HG03354 (cell line): Measurements from ENCODE around the gene SOX10.

ENCODE experiments used
- ATAC-seq: cut with Tn5 transposase; IDR thresholded peaks from one replicate; pipeline ENCODE4 v1.9.1; 2021; ENCODE audit warnings: mild to moderate bottlenecking; ENCODE audit not compliant: unreplicated experiment, poor library complexity, severe bottlenecking

The SOX10 gene

DNA sequence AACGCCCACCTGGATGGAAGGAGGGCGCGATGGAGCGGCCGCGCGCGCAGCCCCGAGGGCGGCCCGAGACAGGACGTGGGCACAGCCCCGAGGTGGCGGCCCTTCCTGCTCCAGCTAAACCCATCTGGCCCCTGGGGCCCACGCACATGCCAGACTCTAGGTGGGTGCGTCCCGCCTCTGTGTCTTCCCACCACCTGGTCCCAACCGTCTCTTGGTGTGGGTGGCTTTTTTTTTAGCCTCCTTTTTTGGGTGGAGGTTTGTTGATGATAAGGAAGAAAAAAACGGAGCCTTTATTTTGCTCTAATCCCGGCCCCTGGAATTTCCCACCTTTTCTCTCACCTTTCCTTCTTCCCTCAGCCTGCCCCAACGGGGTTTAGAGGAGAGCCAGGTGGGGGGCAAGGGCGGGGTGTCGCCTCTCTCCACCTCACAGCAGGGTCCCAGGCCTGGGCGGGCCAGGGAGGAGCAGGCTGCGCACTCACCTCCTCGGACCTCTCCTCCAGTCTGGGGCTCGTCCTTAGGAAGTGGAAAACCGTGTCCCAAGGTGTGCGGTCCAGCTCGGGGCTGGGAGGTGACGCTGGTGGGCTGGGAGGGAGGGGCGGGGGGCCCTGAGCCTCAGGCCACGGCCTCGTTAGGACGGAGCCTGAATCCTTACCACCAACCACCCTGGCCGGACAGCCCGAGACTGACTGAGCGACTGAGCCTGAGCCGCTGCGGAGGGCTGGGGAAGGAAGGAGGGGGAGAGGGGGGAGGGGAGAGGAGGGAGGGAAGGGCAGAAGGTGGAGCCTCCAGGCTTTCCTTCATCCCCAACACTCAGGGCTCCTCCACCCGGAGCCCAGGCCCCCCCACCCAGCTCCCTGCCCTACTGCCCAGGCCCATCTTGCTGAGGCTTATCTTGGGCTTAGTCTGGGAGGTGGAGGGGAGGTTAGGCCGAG lies at the start of gene SOX10:
Gene SOX10 (minus strand): TSS at position 696 of the 932 bp plus-strand sequence. CDS start 771 bp downstream, outside the sequence.
- no peak for ATAC-seq

DNA sequence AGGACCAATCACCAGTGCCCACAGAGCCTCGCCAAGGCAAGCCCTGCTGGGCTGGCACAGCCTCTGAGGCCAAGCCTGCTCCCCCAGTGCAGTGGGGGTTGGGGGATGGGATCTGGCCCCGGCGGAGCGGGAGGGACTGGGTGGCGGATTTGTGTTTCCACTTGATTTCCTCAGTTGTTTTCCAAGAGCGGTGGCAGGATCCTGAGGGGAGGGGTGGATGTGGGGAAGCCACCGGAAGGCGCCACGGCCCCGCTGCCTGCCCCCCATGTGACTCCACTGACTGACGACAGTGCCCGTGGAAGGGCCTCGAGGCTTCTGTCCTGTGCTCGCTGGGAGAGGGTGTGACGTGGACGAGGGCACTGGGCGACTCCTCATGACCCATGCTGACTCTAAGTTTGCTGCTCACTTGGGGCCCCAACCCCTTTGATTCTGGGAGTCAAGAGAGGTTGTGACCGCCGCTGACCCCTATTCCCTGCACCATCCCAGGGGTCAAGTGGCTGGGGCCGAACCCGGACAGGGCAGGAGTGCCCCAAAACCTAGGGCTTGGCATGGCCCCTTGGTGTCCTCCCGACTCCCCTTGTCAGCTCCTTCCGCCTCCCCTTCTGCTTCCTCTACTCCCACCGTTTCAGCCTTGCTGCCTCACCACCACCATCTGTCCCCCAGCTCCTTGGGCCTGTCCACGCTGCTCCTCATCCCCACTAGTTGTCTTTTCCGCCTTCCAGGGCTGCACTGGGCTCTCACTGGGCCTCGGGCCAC lies 49.3 kb upstream of the SOX10 start:
- ATAC-seq = no peak

DNA sequence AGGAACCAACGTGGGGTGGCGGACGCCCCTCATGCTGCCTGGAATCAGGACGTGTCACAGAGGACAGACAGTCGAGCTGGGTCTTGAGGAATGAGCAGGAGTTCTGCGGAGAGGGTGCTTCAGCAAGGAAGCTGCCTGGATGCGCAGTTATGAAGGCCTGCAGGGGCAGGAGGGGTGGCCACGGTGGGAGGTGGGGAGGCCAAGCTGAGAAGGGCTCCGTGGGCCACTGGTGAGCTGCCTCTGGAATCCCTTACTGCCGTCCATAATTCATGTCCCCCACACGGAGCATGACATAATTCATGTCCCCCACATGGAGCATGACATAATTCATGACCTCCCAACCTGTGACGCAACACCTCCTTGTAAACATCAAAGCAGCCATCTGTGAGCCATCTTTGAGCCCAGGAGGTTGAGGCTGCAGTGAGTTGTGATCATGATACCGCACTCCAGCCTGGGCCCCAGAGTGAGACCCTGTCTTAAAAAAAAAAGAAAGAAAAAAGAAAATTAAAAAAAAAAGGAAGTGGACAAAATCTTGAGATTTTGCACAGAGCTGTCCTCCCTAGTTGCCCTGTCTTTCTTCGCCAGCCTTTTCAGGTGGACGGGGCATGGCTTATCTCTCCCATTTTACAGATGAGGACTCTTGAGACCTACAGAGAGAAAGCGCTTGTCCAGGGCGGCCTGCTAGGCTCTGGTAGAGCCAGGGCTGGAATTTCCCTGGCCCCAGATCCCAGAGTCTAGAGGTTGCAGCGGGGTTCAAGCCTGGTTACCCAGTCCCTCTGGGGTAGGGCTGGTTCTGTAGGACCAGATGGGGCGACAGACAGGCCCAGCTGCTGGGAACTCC lies 48.5 kb upstream of the SOX10 start:
- no peak for ATAC-seq

DNA sequence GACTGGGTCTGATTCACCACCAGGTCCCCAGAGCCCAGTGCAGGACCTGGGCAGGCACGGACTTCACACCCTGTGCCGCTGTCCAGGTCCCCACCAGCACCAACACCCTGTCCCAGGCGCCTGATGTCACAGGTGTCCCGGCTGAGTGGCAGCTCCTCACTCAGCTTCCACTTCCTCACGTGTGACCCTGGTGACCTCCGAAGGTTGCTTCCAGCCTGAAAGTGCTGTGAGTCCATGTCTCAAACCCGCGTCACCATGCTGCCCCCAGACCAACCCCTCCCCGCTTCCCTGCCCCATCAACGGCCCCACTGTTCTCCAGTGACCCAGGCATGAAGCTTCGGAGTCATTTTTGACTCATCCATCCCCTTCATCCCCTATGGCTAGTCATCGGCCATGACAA lies 47.1 kb upstream of the SOX10 start:
- no peak for ATAC-seq

DNA sequence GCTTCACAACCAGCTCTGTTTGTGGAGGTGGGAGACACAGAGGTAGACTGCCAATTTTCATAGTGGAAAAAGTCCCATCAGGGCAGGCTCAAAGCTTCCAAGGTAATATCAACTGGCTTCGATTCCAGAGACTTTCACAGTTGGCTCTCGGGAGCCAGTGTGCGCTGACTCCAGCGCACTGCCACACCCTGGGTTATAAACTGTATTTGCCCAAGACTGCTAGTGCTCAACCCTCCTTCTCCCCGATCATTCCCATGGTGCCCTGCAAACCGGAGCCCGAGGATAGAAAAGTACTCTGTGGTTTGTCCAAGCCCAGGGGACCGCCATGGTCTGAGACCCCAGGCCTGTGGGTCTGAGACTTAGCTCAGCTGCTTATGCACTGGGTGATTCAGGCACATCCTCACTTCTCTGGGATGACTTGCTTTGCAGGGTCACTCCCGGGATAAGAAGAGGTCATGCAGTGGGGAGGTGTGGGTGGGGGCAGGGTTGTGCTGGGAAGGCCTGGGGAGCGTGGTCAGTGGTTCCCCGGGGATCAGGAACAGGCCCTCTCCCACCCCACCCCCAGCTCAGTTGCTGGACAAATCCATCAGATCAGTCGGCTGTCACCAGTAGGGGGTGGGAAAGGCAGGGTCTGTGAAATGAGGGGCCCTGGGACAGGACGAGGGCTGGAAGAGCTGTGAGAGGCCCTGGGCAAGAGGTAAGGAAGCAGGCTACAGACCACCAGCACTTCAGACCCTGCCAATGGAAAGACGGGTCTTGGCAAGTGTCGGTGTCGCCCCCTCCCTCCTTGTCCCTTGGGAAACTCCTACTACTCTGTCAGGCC lies 46.2 kb upstream of the SOX10 start:
- no peak for ATAC-seq

DNA sequence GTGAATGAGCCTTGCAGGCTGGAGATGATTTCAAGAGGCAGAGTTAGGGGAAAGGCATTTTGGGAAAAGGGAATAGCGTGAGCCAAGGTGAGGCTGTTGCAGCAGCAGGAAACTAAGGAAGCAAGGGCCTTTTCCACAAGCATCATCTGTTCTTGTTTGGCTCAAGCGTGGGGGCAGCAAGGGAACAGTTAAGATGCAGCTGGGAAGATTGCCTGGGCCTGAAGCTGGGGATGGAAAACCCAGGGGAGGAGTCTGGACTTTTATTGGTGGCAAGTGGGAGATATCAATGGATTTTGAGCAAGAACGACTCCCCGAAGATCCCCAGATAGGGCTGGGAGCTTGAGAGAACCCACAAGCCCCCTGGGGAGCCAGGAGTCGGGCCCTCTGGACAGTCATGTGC lies 45.5 kb upstream of the SOX10 start:
- no peak for ATAC-seq

DNA sequence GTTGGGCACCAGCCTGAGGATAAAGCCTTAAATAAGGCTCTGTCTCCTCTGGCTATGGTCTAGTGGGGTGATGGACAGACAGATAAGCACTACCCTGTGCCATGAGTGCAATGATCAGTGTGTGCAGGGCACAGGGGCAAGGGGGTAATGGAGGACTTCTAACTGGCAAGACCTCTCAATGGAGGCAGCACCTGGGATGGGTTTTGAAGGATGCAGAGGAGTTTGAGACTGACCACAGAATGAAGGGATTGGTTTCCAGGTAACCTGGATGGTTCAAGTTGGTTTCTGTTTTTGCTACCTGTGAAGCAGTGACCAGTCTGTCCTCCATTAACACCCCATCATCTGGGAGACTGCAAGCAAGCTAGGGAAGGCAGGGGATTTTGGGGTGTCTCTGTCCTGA lies 45.0 kb upstream of the SOX10 start:
- ATAC-seq = no peak

DNA sequence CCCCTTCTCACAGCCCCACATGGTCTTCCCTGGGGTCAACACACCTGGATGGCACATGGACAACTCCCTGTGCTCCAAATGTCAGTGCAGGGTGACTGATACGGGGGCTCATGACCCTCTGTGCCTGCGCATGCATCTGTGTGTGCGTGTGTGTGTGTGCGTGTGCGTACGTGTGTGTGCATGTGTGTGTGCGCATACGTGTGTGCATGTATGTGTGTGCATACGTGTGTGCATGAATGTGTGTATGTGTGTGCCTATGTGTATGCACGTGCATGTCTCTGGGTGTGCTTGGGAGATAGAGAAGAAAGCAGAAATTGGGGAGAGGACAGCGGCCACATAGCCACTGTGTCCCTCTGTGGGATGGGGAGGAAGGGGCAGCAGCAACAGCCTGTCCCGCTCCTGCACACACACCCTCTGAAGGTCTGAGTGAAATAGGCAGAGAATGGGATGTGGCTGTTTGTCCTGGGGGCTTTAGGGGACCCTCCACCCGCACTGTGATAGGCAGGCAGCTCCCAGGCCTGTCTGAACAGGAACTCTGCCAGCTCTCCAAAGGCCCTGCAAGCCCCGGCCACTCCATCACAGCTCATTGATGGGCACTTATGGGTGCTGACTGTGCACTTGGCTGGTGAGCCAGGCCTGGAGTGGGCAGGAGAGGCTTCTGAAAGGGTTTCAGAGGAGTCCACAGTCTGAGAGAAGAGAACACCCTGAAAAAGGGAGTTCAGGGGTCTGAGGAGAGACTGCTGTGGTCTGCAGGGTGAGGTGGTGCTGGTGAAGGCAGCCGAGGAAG lies 44.2 kb upstream of the SOX10 start:
- ATAC-seq = no peak

DNA sequence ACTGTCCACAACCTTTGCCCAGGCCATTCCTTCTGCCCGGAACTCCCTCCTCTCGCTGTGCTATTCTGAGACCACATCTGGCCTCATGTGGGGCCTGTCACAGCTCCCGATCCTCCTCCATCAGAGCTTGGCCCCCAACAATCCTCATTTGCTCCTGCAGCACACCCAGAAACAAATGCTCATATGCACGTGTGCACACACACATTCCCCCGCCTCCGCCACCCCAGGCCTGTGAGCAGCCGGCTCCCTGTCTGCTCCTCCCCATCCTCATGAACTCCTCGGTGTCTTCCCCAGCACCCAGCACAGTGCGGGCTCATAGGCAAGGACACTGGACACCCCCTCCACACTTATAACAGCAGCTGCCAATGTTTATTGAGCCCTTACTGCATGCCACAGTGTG lies 43.1 kb upstream of the SOX10 start:
- no peak for ATAC-seq

DNA sequence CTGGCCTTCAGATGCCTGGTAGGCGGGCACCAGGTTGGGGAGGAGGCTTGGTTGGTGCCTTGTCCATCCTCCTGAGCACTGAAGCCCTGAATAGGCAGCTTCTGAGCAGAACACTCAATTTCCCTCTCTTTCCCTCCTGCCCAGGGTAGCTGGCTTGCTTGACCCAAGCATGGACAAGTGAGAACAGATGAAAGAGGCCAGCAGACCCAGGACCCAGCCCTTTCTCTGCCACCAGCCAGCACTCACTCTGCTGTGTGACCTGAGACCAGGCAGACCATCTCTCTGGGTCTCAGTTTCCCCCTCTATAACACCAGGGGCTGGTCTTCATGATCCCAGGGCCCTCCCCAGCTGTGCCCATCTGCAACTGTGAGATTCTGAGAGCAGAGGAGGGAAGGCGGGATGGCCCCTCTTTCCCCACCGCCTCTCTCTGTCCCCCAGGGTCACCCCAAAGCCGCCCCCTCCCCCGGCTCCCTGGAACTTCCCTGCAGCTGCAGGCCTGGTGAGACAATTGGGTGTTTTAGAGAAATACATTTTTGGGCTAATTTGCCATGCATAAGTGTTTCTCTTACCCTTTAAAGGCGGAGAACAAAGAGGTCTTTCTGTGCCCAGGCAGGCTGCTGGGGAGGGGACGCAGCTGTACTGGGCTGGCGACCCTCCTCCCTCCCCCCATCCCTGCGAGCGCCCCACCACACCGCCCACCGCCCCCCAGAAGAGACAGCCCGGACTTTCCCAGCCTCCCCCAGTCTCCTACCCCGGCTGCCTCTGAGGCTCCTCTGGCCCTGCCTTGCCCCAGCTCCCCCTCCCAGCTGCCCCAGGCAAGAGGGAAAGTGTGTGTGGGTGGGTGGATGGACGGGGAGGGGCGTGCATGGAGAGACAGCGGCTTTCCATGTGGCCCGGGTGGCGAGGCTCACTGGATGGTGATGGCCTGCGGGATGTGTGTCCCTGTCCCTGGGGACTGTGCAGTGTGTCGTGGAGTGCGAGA lies 42.1 kb upstream of the SOX10 start:
- no peak for ATAC-seq

DNA sequence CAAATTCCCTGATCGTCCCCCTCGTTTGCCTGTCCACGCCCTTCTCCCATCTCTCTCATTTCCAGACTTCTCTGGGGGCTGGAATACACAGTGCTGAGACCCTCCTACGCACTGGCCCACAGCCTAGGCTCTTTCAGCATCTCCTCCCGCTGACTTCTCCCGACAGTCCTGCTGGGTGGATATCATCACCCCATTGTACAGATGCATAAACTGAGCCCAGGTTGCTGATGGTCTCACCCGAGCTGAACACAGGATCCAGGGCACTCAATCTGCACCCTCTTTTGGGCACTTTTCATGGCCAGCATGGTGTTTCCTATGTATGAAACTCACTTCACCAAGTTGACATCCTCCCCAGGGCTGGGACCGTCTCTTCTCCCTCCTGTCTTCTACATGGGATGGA lies 41.2 kb upstream of the SOX10 start:
- no peak for ATAC-seq

DNA sequence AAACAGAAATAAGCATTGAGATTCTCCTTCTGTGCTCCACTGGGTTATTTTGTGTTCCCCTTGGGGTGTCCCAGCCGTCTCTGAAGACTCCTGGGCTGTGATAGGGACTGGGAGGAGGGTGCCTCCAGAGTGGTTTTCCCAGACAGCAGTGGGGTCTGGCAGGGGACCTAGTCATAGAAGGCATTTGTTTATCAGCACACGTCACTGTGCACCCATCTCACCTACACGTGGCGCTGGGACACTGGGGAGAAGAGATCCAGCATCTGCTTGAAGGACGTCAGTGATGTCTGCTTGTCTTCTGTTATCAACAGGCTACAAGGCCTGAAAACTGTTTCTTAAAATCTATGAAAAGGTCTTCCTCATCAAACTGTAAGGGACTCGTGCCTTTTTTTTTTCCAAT lies 38.7 kb upstream of the SOX10 start:
- ATAC-seq = no peak

DNA sequence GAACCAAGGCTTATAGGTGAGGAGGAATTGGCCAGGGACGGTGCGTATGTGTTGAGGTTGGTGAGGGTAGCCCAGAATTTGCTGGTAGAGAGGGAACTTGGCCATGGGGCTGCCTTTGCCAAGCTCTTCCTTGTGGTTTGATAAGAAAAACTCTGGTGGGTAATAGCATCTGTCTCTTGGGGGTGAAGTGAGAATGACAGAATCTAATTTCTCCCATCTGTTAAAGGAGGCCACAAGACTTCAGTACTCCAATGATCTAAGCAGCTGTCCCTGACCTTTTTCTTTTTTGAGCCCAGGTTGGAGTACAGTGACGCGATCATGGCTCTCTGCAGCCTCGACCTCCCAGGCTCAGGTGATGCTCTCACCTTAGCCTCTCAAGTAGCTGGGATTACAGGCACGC lies 36.9 kb upstream of the SOX10 start:
- no peak for ATAC-seq

DNA sequence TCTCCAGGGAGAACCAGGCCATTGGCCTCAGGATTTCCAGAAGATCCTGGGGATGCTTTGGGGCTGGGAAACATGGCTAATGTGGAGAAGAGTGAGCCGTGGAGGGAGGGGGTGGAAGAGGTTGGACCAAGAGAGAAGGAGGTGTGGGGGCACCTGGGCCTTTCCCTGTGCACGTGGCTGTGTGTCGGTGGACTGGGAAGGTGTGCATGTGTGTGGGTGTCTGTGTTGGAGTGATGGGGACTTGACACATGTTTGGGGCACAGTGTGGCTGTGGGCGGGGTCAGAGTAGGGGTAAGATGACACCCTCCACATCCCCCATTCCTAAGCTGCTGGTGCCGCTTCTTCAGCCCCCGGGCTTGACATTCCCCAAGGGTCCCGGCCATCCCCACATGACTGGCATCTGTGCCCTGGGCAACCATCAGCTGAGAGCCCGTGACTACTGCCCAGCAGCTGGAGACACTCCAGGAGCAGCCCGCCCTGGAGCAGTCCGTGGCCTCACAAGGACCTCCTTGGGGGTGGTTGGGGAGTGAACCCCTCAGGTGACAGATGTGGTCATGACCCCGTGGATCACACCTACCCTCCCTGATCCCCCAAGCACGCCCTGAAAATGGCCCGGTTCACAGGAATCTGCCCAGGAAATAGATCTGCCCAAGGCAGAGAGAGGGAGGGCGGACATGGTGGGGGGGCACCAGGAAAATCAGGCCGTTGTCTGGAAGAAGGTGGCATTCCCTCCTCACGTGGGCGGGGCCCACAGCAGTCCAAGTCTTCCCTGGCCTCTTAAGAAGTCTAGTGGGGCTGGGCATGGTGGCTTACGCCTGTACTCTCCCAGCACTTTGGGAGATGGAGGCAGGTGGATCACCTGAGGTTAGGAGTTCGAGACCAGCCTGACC lies 34.8 kb upstream of the SOX10 start:
- ATAC-seq = no peak

DNA sequence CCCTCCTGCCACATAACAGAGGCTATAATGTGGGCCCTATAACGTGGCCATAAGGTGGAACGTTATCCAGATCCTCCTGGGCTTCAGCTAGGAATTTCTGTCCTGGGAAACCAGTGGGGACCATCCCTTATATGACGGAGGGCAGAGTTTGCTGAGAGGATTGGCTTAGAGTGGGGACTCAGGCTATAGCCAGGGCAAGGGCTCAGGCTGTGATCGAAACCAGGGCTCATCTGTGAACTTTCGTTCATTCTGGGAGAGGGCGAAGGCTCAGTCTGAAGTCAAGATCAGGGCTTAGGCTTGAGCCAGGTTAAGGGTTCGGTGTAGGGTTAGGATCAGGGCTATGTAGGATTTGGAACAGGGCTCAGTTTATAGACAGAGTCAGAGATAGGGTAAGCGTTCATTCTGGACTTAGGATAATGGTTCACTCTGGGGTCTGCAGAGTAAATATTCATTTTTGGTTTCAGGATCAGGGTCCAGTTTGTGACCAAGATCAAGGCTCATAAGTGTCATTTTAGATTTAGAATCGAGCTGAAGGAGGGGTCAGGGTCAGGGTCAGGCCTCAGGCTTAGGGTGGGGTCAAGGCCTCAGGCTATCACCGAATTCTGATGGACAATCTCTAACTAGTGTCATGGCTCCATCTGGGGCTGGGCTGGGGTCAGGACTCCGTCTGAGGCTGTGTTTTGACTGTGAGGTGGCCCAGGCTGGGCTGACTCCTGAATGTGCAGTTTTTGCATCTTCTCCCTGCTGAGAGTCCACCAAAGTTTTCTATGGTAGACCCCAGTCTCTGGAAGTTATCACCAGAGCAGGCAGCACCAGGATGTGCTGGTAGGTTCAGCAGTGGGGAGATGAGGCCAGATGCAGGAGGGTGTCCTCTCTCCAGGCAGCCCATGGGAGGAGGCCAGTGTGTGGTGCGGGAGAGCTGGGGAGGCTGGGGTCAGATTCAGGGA lies 33.9 kb upstream of the SOX10 start:
- no peak for ATAC-seq
